ENCODE measurements around the gene TAF1B.

Gene TAF1B

GRCh38 chr2:9967053-9967775, 123.9 kb downstream of the TAF1B start:
- DNase-seq (ENCODE audit: low spot score) = no peak

GRCh38 chr2:9968553-9969497, 125.6 kb downstream of the TAF1B start:
- no peak for DNase-seq (ENCODE audit: low spot score)

GRCh38 chr2:9970200-9971044, 127.1 kb downstream of the TAF1B start:
- DNase-seq (ENCODE audit: low spot score) = no peak

- no peak for DNase-seq (ENCODE audit: low spot score)
Observed at GRCh38 chr2:9971105-9971818, 128.0 kb downstream of the TAF1B start.

- no peak for DNase-seq (ENCODE audit: low spot score)
Observed at GRCh38 chr2:9971890-9972289, 128.6 kb downstream of the TAF1B start.

GRCh38 chr2:9972621-9973479, 129.6 kb downstream of the TAF1B start:
- no peak for DNase-seq (ENCODE audit: low spot score)

GRCh38 chr2:9973690-9974089, 130.4 kb downstream of the TAF1B start:
- DNase-seq (ENCODE audit: low spot score) = no peak

GRCh38 chr2:9974343-9974742, 131.1 kb downstream of the TAF1B start:
- no peak for DNase-seq (ENCODE audit: low spot score)

- DNase-seq (ENCODE audit: low spot score) = no peak
Observed at GRCh38 chr2:9975328-9975727, 132.1 kb downstream of the TAF1B start.

- DNase-seq (ENCODE audit: low spot score) = no peak
Observed at GRCh38 chr2:9975805-9976447, 132.7 kb downstream of the TAF1B start.

- DNase-seq (ENCODE audit: low spot score) = peak; percentile 6
Observed at GRCh38 chr2:9979977-9980376, 136.7 kb downstream of the TAF1B start.

GRCh38 chr2:9980520-9980919, 137.2 kb downstream of the TAF1B start:
- DNase-seq (ENCODE audit: low spot score) = no peak

- no peak for DNase-seq (ENCODE audit: low spot score)
Observed at GRCh38 chr2:9981655-9982054, 138.4 kb downstream of the TAF1B start.

GRCh38 chr2:9982248-9982647, 139.0 kb downstream of the TAF1B start:
- no peak for DNase-seq (ENCODE audit: low spot score)

- DNase-seq (ENCODE audit: low spot score) = no peak
Observed at GRCh38 chr2:9982891-9983290, 139.6 kb downstream of the TAF1B start.

GRCh38 chr2:9983401-9984216, 140.3 kb downstream of the TAF1B start:
- DNase-seq (ENCODE audit: low spot score) = no peak

Data from CD4-positive, alpha-beta T cell treated with Interleukin-2 at 100 ng/mL for 4 hours (primary cell).